Measurements from ENCODE around the gene PVRIG.
"Not testable (repeated sequence)": the region's sequence is repeated elsewhere in the genome, so short reads cannot be mapped to it uniquely, and the experiment has no call there.

DNA sequence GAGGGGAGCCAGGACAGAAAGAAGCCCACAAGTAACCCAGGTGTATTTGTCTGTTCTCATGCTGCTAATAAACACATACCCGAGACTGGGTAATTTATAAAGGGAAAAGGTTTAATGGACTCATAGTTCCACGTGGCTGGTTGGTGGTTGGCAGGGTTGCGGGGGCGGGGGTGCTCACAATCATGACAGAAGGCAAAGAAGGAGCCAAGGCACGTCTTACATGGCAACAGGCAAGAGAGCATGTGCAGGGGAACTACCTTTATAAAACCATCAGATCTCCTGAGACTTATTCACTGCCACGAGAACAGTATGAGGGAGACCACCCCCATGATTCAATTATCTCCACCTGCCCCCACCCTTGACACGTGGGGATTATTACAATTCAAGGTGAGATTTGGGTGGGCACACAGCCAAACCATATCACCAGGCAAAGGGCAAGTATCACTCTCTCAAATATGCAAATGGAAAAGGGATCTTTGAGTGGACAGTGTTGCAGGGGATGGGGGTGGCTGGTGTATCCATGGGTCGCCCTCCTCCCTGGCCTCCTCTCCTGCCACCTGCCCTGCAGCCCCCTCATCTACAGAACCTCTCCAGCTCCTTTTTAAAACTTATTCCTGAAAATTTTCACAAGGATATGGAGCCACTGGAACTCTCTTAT is 15.0 kb downstream of the PVRIG start:
- not testable (repeated sequence) for TF ChIP-seq POLR2AphosphoS5 (IDR thresholded peaks at IDR 0.05; ENCODE audit: low read depth, low read length); PAX5 (IDR thresholded peaks at IDR 0.05; ENCODE audit: insufficient read depth, low read length, severe bottlenecking); POU2F2 (IDR thresholded peaks at IDR 0.05; ENCODE audit: low read depth, low read length); SPI1 (IDR thresholded peaks at IDR 0.05; ENCODE audit: low read depth, low read length)
- TF ChIP-seq POLR2A (IDR thresholded peaks at IDR 0.05; ENCODE audit: low read depth, low read length): peak; percentile 49

Data from GM12891 (cell line).